ENCODE measurements around the gene PROKR1. TPM values are rescaled to one million over a fixed set of nuclear protein-coding genes. Genes with fewer than 3 reads are reported as not detected.
A peak's percentile ranks its signal among the peaks of the same experiment; 100 is the strongest.

The PROKR1 gene
- total and polyA plus RNA-seq, 2 donors (not counting 1 experiment from before 2014, with no cell fraction given) = not detected

DNA sequence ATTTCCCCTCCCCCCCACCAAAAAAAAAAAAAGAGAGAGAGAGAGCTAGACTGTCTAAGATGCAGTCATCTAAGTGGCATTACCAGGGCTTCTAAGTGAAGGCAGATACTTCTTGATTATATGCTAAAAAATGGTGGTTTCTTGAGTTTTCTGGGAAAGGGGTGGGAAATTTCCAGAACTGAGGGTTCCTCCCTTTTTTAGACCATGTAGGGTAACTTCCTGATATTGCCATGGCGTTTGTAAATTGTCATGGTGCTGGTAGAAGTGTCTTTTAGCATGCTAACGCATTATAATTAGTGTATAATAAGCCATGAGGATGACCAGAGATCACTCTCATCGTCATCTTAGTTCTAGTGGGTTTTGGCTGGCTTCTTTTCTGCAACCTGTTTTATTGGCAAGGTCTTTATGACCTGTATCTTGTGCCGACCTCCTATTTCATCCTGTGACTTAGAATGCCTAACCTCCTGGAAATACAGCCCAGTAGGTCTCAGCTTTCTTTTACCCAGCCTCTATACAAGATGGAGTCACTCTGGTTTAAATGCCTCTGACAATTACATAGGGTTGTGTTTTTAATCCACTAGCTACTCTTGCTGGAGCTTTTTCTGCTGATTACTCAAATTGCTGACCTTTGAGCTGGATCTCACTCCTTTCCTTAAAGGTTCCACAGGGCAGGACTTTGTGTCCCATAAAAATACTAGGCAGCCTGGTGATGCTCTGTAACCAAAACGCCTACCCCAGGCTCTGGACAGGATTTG, 30.4 kb upstream of the PROKR1 start:
- TF ChIP-seq EZH2 (IDR thresholded peaks at IDR 0.05; ENCODE audit: low read length, missing control alignments) = no peak
- TF ChIP-seq, protein P1, sequence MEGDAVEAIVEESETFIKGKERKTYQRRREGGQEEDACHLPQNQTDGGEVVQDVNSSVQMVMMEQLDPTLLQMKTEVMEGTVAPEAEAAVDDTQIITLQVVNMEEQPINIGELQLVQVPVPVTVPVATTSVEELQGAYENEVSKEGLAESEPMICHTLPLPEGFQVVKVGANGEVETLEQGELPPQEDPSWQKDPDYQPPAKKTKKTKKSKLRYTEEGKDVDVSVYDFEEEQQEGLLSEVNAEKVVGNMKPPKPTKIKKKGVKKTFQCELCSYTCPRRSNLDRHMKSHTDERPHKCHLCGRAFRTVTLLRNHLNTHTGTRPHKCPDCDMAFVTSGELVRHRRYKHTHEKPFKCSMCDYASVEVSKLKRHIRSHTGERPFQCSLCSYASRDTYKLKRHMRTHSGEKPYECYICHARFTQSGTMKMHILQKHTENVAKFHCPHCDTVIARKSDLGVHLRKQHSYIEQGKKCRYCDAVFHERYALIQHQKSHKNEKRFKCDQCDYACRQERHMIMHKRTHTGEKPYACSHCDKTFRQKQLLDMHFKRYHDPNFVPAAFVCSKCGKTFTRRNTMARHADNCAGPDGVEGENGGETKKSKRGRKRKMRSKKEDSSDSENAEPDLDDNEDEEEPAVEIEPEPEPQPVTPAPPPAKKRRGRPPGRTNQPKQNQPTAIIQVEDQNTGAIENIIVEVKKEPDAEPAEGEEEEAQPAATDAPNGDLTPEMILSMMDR (conservative IDR thresholded peaks at IDR 0.05 in 1 of 2, IDR thresholded peaks at IDR 0.05 in 1 of 2; ENCODE audit: low read depth in 1 of 2, low read length in 2 of 2) = no peak
- Histone ChIP-seq H3K4me2 (ENCODE audit: extremely low read depth, insufficient read depth, low read length) (no peak overlapping the region), H3K9ac (ENCODE audit: insufficient read depth, low read length) (no peak overlapping the region), H3K36me3 (ENCODE audit: control insufficient read depth, insufficient read depth, low read length) (no peaks in the 10 kb centered on the region), H3K27me3 (ENCODE audit: control insufficient read depth, insufficient read depth, low read length) (no peaks in the 10 kb centered on the region), H2AFZ (ENCODE audit: low read length) (no peak overlapping the region), H3K27ac (ENCODE audit: insufficient read depth, low read length) (no peak overlapping the region), H3K4me1 (ENCODE audit: control insufficient read depth, extremely low read depth, insufficient read depth, low read length) (no peaks in the 10 kb centered on the region), H3K4me3 (replicated peaks in 1 of 4; ENCODE audit: control extremely low read depth in 1 of 4, insufficient read depth in 1 of 4, low read depth in 3 of 4, low read length in 4 of 4) (no peak overlapping the region), H3K79me2 (ENCODE audit: control insufficient read depth, insufficient read depth, low read length) (no peaks in the 10 kb centered on the region), H4K20me1 (ENCODE audit: control insufficient read depth, extremely low read depth, insufficient read depth, low read length) (no peaks in the 10 kb centered on the region), H3K9me3 (ENCODE audit: control insufficient read depth, insufficient read depth, low read depth, low read length) (no peaks in the 10 kb centered on the region)
- DNase-seq (ENCODE audit: low read depth in 2 of 2) = no peak

DNA sequence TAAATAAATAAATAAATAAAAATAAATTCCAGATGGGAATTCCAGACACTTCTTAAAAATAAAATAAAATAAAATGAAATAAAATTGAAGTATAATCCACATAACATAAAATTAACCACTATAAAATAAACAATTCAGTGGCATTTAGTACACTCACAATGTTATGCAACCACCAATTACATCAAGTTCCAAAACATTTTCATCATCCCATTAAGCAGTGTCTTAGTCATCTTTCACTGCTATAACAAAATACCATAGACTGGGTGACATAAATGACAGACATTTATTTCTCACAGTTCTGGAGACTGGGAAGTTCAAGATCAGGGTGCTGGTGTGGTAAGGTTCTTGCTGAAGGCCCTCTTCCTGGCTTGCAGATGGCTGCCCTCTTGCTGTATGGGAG, 22.6 kb upstream of the PROKR1 start:
- no peaks in the 10 kb centered on the region for H3K36me3 ChIP-seq (ENCODE audit: control insufficient read depth, insufficient read depth, low read length)
- no peaks in the 10 kb centered on the region for H3K4me1 ChIP-seq (ENCODE audit: control insufficient read depth, extremely low read depth, insufficient read depth, low read length)
- H3K9me3 ChIP-seq (ENCODE audit: control insufficient read depth, insufficient read depth, low read depth, low read length) = no peaks in the 10 kb centered on the region
- no peak overlapping the region for H3K4me3 ChIP-seq (replicated peaks in 1 of 4; ENCODE audit: control extremely low read depth in 1 of 4, insufficient read depth in 1 of 4, low read depth in 3 of 4, low read length in 4 of 4)
- H3K79me2 ChIP-seq (ENCODE audit: control insufficient read depth, insufficient read depth, low read length) = no peaks in the 10 kb centered on the region
- no peak for TF ChIP-seq EZH2 (IDR thresholded peaks at IDR 0.05; ENCODE audit: low read length, missing control alignments)
- TF ChIP-seq, protein P1 (conservative IDR thresholded peaks at IDR 0.05 in 1 of 2, IDR thresholded peaks at IDR 0.05 in 1 of 2; ENCODE audit: low read depth in 1 of 2, low read length in 2 of 2) = no peak
- no peak overlapping the region for H3K4me2 ChIP-seq (ENCODE audit: extremely low read depth, insufficient read depth, low read length)
- DNase-seq (ENCODE audit: low read depth in 2 of 2) = peak in 1 of 2 donors; percentile 9
- H3K9ac ChIP-seq (ENCODE audit: insufficient read depth, low read length) = no peak overlapping the region
- no peaks in the 10 kb centered on the region for H3K27me3 ChIP-seq (ENCODE audit: control insufficient read depth, insufficient read depth, low read length)
- no peak overlapping the region for H2AFZ ChIP-seq (ENCODE audit: low read length)
- no peaks in the 10 kb centered on the region for H4K20me1 ChIP-seq (ENCODE audit: control insufficient read depth, extremely low read depth, insufficient read depth, low read length)
- no peak overlapping the region for H3K27ac ChIP-seq (ENCODE audit: insufficient read depth, low read length)

DNA sequence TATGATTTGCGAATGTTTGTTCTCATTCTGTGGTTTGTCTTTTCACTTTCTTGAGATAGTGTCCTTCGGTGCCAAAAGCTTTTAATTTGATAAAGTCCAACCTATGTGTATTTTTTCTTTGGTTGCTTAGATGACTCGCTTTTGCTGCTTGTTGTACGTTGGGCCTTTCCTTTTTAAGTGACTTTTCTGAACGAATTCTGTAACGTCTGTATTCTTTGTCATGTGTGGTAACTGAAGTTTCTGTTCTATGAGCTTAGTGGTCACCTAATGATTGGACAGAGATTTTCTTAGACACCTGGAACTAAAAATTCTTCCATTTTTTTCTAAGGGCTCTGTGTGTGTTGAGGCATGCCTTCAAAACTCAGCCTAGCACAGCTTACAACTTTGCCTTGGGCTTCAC, 19.6 kb upstream of the PROKR1 start:
- no peak overlapping the region for H2AFZ ChIP-seq (ENCODE audit: low read length)
- H3K27me3 ChIP-seq (ENCODE audit: control insufficient read depth, insufficient read depth, low read length) = no peaks in the 10 kb centered on the region
- H3K4me3 ChIP-seq (replicated peaks in 1 of 4; ENCODE audit: control extremely low read depth in 1 of 4, insufficient read depth in 1 of 4, low read depth in 3 of 4, low read length in 4 of 4) = no peak overlapping the region
- no peaks in the 10 kb centered on the region for H3K9me3 ChIP-seq (ENCODE audit: control insufficient read depth, insufficient read depth, low read depth, low read length)
- H3K27ac ChIP-seq (ENCODE audit: insufficient read depth, low read length) = no peak overlapping the region
- no peak for TF ChIP-seq EZH2 (IDR thresholded peaks at IDR 0.05; ENCODE audit: low read length, missing control alignments)
- TF ChIP-seq, protein P1 (conservative IDR thresholded peaks at IDR 0.05 in 1 of 2, IDR thresholded peaks at IDR 0.05 in 1 of 2; ENCODE audit: low read depth in 1 of 2, low read length in 2 of 2) = no peak
- no peaks in the 10 kb centered on the region for H3K4me1 ChIP-seq (ENCODE audit: control insufficient read depth, extremely low read depth, insufficient read depth, low read length)
- DNase-seq (ENCODE audit: low read depth in 2 of 2) = no peak
- no peaks in the 10 kb centered on the region for H4K20me1 ChIP-seq (ENCODE audit: control insufficient read depth, extremely low read depth, insufficient read depth, low read length)
- H3K4me2 ChIP-seq (ENCODE audit: extremely low read depth, insufficient read depth, low read length) = no peak overlapping the region
- H3K9ac ChIP-seq (ENCODE audit: insufficient read depth, low read length) = no peak overlapping the region
- H3K79me2 ChIP-seq (ENCODE audit: control insufficient read depth, insufficient read depth, low read length) = no peaks in the 10 kb centered on the region
- H3K36me3 ChIP-seq (ENCODE audit: control insufficient read depth, insufficient read depth, low read length) = no peaks in the 10 kb centered on the region

Measured in fibroblast of lung (primary cell).